Measurements from ENCODE around the gene MRPL44. TPM values are rescaled to one million over a fixed set of nuclear protein-coding genes. Genes with fewer than 3 reads are reported as not detected.
A peak's percentile ranks its signal among the peaks of the same experiment; 100 is the strongest.
"Not testable (repeated sequence)": the region's sequence is repeated elsewhere in the genome, so short reads cannot be mapped to it uniquely, and the experiment has no call there.

The MRPL44 gene
- total RNA-seq, 1 experiment from 2014 or later = 58.6 TPM

DNA sequence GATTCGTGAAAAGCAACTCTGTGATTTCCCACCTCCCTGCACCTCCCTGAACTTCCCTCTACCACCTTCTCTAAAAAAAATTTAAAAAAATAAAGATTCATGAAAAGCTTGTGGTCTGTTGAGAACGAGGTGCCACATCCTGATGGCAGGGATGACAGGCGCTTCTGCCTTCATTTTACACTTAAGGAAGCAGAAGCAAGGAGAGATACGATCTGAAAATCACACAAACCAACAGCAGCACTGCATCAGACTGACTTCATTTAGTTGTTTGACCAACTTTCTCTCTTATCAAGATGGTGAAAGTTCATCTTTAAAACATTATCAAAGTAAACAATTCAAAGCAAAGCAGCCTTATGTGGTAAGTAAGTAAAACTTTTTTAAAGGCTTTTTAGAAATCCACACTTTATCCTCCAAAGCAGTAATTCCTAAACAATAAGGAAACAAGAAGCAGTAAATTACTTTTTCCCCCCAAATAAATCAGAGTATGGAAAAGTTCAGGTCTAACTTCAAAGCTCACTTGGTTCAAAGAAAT is 27.6 kb upstream of the MRPL44 start:
- H3K4me1 ChIP-seq = 0 out of 2 replicates have a peak, but pooled peaks cover 4% of the 10 kb centered on the region
- no peak for DNase-seq
- H3K4me3 ChIP-seq = no peak overlapping the region
- H3K9me3 ChIP-seq (replicated peaks) = 0 out of 2 replicates have a peak, but pooled peaks cover 3% of the 10 kb centered on the region
- no peak overlapping the region for H3K27ac ChIP-seq
- H3K36me3 ChIP-seq = no peaks in the 10 kb centered on the region
- no peaks in the 10 kb centered on the region for H3K27me3 ChIP-seq

DNA sequence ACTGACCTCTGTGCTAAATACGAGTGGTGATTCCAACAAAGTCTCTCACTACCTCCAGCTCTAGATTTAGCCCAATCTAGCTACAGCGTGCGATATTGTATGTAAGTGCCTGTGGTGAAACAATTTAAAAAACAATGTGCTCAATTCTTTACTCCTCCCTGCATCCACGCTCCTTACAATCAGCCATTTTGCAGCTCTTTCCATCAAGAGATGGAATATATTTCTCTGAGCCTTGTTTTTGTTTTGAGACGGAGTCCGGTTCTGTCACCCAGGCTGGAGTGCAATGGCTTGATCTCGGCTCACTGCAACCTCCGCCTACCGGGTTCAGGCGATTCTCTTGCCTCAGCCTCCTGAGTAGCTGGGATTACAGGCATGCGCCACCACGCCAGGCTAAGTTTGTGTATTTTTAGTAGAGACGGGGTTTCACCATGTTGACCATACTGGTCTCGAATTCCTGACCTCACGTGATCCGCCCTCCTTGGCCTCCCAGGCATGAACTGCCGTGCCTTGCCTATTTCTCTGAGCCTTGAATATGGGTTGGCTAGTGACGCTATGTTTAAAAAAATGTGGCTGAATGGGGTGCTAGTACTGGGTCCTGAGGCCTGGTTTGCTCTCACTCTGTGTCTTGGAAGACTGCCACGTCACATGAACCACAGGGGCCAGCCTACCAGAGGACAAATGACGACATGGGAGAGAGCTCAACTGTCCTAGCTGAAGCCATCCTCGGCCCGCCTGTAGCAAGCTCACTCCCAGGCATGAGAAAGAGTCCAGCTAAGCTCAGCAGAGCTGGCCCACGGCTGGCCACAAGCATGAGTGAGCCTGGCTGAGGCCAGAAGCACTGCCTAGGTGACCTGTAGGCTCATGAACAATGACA is 26.9 kb upstream of the MRPL44 start:
- DNase-seq = no peak
- no peaks in the 10 kb centered on the region for H3K27me3 ChIP-seq

DNA sequence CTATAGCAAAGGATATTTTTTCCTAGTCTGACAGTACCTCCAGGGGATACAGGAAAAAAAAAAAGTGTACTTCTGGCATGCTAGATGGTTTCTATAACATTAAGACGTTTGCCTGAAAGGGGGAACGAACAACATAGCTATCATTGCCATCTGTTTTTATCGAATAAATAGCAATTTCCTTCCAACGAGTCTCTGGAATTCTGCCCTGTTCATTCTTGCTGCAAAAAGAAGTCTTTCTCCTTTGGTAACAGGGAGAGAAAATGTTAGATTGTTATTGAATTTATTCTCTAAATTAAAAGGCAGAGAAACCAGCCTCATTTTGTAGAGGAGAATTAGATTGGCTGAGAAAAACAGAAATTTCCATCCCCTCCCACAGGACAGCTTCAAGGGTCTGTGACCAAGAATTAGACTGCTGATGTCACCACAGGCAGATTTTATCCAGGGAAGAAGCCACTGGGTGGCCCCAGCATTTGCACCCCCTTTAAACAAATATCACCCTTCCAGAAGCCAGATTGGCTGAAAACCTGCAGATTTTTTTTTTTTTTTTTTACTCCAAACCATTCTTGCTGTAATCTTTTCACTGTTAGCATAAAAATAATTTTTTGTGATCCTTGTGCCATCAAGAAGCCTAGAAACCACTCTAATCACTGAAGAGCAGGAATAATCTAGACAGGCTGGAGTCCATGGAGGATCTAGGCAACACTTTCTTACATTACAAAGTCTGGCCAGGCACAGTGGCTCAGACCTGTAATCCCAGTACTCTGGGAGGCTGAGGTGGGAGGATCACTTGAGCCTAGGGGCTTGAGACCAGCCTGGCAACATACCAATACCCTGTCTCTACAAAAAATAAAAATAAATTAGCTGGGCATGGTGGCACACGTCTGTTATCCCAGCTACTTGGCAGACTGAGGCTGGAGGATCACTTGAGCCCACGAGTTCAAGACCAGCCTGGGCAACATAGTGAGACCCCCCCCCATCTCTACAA is 24.2 kb upstream of the MRPL44 start:
- no peaks in the 10 kb centered on the region for H3K36me3 ChIP-seq
- 0 out of 2 replicates have a peak, but pooled peaks cover 4% of the 10 kb centered on the region for H3K4me1 ChIP-seq
- H3K27ac ChIP-seq = no peak overlapping the region
- no peaks in the 10 kb centered on the region for H3K27me3 ChIP-seq
- H3K4me3 ChIP-seq = no peak overlapping the region
- no peak for DNase-seq
- no peaks in the 10 kb centered on the region for H3K9me3 ChIP-seq (replicated peaks)

More for the DNA sequence above, 26.9 kb upstream of the MRPL44 start:
- H3K4me3 ChIP-seq = no peak overlapping the region
- H3K27ac ChIP-seq = no peak overlapping the region
- 0 out of 2 replicates have a peak, but pooled peaks cover 4% of the 10 kb centered on the region for H3K4me1 ChIP-seq
- 0 out of 2 replicates have a peak, but pooled peaks cover 3% of the 10 kb centered on the region for H3K9me3 ChIP-seq (replicated peaks)
- no peaks in the 10 kb centered on the region for H3K36me3 ChIP-seq

DNA sequence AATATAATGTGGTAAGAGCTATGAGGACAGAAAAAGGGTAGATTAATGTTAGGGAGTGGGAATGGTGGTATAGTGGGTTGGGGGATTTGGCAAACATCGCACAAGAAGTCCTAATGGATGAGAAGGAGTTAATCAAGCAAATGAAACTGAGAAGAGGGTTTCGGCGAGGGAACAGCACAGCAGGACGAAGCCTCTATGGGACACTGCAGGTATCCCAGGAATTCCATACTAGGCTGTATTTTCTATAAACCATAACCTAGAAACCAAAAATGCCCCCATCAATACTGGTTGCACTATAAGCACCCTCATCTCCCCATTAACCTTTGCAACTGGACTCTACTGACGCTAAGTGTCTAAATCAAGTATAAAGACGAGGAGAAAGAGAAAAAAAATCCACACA is 22.4 kb upstream of the MRPL44 start:
- DNase-seq = no peak
- Histone ChIP-seq H3K27ac (no peak overlapping the region), H3K4me3 (no peak overlapping the region), H3K27me3 (no peaks in the 10 kb centered on the region), H3K4me1 (0 out of 2 replicates have a peak, but pooled peaks cover 4% of the 10 kb centered on the region), H3K9me3 (replicated peaks) (no peaks in the 10 kb centered on the region), H3K36me3 (no peaks in the 10 kb centered on the region)

GRCh38 chr2:223935459-223936125 is 21.7 kb upstream of the MRPL44 start:
- no peak overlapping the region for H3K27ac ChIP-seq
- H3K4me1 ChIP-seq = 0 out of 2 replicates have a peak, but pooled peaks cover 4% of the 10 kb centered on the region

DNA sequence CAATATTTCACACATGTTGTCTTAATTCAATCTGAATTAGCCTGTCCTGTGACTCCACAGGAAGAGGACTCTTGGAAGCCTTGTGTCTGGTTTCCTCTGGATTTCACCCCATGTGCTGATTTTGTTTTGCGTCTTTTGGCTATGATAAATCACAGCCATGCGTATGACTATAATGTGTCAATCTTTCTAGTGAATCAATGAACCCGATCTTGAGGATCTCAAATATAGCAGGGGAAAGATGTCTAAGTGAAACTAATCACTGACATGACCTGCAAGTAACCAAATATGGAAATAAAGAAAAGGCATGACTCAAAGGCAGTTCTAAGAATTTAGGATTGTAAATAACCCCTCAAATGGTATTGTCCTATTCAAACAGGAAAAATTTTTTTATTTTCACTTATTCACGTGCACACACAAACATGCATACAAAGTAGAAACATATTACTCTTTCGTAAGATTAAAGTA is 20.4 kb upstream of the MRPL44 start:
- no peak for DNase-seq
- Histone ChIP-seq H3K4me1 (0 out of 2 replicates have a peak, but pooled peaks cover 4% of the 10 kb centered on the region), H3K27ac (no peak overlapping the region), H3K27me3 (no peaks in the 10 kb centered on the region), H3K9me3 (replicated peaks) (no peaks in the 10 kb centered on the region), H3K36me3 (no peaks in the 10 kb centered on the region), H3K4me3 (no peak overlapping the region)

More at GRCh38 chr2:223935459-223936125, 21.7 kb upstream of the MRPL44 start:
- Histone ChIP-seq H3K27me3 (no peaks in the 10 kb centered on the region), H3K9me3 (replicated peaks) (no peaks in the 10 kb centered on the region), H3K36me3 (no peaks in the 10 kb centered on the region), H3K4me3 (no peak overlapping the region)
- no peak for DNase-seq

- Histone ChIP-seq H3K27ac (no peak overlapping the region), H3K27me3 (no peaks in the 10 kb centered on the region), H3K36me3 (no peaks in the 10 kb centered on the region), H3K9me3 (replicated peaks) (no peaks in the 10 kb centered on the region), H3K4me1 (0 out of 2 replicates have a peak, but pooled peaks cover 4% of the 10 kb centered on the region), H3K4me3 (no peak overlapping the region)
- DNase-seq = no peak
Observed at GRCh38 chr2:223937535-223937934, 19.7 kb upstream of the MRPL44 start.

GRCh38 chr2:223939438-223939837 is 17.8 kb upstream of the MRPL44 start:
- not testable (repeated sequence) for DNase-seq; H3K36me3 ChIP-seq; H3K4me1 ChIP-seq; H3K9me3 ChIP-seq (replicated peaks); H3K27ac ChIP-seq; H3K4me3 ChIP-seq; H3K27me3 ChIP-seq

GRCh38 chr2:223941579-223942277 is 15.5 kb upstream of the MRPL44 start:
- H3K27me3 ChIP-seq = no peaks in the 10 kb centered on the region

GRCh38 chr2:223943135-223943534 is 14.1 kb upstream of the MRPL44 start:
- no peak for DNase-seq
- Histone ChIP-seq H3K4me3 (peak overlapping the region; percentile 94), H3K4me1 (peaks cover 7% of the 10 kb centered on the region), H3K36me3 (no peaks in the 10 kb centered on the region; the same call in 1 of the 2 replicates), H3K27me3 (no peaks in the 10 kb centered on the region), H3K9me3 (replicated peaks) (no peaks in the 10 kb centered on the region), H3K27ac (no peak overlapping the region)

More at GRCh38 chr2:223941579-223942277, 15.5 kb upstream of the MRPL44 start:
- no peak for DNase-seq
- no peaks in the 10 kb centered on the region for H3K9me3 ChIP-seq (replicated peaks)
- H3K4me3 ChIP-seq = no peak overlapping the region
- peaks cover 7% of the 10 kb centered on the region for H3K4me1 ChIP-seq
- H3K36me3 ChIP-seq = no peaks in the 10 kb centered on the region; the same call in 1 of the 2 replicates
- no peak overlapping the region for H3K27ac ChIP-seq

GRCh38 chr2:223943561-223944008 is 13.7 kb upstream of the MRPL44 start:
- H3K9me3 ChIP-seq (replicated peaks) = no peaks in the 10 kb centered on the region
- no peaks in the 10 kb centered on the region; the same call in 1 of the 2 replicates for H3K36me3 ChIP-seq
- H3K27ac ChIP-seq = peak overlapping the region; percentile 67; the same call in 1 of the 2 replicates
- peaks cover 7% of the 10 kb centered on the region for H3K4me1 ChIP-seq
- H3K27me3 ChIP-seq = no peaks in the 10 kb centered on the region
- H3K4me3 ChIP-seq = peak overlapping the region; percentile 94
- peak in 1 of 2 experiments; percentile 23 for DNase-seq

GRCh38 chr2:223944166-223944702 is 13.0 kb upstream of the MRPL44 start:
- Histone ChIP-seq H3K9me3 (replicated peaks) (no peaks in the 10 kb centered on the region), H3K27ac (peak overlapping the region; percentile 67), H3K27me3 (no peaks in the 10 kb centered on the region), H3K4me1 (peaks cover 7% of the 10 kb centered on the region), H3K36me3 (no peaks in the 10 kb centered on the region; the same call in 1 of the 2 replicates), H3K4me3 (peak overlapping the region; percentile 94)
- DNase-seq = peak; percentile 63 to 70

Measured in SJCRH30 (cell line).